Bone marrow (tissue), 2 donors: ENCODE data around the gene BANK1.

ENCODE experiments used
- DNase-seq, 2 donors: peaks; one replicate each; lab custom pipeline; 2025; lab: John Stamatoyannopoulos, UW

Gene BANK1

DNA sequence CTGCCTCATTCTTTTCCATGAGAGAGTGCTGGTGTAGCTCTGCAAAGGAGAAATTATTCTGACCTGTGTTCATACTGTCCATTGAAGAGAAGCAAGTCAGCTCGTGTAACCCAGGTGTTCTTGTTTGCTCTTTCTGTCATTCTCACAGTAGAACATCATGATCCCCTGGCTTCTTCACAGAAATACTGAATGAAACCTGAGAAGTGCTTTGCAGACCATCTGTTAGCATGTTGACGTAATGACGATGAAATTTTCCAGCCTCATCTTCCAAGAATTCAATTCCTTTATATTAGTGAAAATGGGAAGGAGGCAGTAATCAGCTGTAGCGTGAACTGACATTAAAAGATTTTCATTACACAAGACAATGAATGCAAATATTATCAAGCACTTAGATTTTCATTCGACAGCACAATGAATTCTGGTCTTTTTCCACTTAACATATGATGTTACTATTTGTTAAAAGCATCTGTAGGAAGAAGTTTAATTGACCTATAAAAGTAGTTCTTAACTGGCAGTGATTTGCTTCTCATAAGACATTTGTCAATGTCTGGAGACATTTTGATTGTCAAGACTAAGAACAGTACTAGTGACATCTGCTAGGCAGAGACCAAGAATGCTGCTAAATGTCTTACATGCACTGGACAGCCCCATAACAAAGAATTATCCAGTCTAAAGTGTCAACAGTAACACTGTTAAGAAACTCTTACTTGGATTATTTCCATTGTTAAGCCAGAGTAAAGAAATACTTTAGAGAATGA lies 246.3 kb downstream of the BANK1 start:
- no peak for DNase-seq

DNA sequence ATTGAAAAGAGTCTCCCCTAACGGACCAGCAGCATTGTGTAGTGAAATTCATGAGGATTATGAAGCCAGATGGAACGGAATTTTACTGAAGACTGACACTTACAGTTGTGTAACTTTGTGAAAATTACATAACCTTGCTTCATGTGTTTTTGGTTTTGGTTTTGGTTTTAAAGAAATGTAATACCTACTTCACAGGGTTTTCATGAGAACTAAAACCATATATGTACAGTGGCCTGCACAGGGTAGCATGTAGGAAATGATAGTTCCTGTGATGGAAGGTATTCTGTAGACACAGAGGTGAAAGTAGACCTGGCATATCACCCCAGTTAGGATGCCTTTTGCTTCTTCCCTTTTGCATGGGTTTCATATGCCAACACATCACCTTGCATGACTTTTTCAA lies 247.0 kb downstream of the BANK1 start:
- no peak for DNase-seq

DNA sequence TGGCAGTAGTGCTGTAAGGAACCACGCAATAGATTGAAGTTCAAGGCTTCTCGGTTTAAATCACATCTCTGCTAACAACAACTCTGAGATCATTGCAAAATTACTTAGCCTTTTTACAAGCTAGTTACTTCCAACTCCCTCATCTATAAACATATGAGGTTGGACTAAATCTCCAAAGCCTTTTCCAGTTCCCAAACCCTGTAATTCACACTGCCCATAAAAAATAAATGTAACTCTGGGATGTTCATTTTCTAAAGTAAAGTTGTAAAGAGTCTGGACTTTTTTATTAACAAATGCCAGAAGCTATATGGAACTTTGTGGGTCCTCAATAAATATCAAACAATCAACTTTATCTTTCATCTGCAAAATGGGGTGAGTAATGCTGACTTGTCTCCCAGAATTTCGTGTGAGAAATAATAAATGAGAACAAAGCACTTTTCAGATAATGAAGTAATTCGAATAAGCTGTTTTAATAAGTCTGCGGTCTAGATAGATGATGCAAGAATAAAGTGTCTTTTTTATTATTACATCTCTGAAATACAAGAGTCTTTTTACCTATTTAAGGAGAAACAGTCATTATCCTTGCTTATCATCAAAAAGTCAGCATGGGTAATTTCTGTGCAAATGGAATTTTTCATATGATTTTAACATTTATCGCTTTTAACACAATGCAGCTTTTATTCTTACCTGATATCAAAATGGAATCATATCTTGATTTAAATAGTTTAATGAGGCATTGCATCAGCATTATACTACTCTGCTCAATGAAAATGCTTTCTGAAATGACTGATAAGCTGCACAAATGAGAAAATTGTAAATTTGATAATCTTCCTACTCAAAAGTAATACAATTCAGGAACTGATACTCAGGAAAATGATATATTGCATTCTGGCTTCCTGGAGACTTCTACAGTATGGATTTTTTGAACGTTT lies 252.6 kb downstream of the BANK1 start:
- no peak for DNase-seq

DNA sequence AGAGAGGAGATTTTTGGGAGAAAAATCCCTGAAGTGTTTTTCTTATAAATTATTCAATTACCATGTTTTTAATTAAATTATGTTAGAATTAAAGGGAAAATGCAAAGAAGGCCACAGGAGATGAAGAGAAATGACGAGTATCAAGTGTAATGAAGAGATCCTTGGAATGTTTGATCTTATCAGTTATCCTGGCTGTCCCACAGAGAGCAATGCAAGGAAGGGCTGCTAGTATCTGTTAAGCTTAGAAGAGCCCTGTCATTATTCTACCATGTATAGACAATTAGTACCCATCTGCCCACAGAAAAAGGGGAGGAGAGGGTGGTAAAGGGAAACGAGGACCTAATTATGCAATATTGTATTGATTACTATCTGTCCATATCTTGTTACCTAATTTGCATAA lies 257.1 kb downstream of the BANK1 start:
- DNase-seq: no peak

DNA sequence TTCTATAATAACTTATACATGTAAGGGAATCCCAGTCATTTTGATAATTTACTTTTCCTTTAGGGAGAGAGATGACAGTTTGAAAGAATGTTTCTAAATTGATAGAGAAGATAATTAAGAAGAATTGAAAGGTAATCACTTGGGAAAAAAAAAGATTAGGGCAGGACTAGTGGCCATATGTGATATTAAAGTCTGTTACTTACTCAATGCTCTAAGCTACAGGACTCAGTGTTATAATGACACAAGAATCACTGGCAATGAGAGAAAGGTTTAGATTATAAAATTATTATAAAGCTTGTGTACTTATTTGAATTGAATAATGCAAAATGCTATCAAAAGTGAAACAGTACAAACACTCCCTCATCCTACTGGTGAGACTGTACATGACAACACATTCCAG lies 265.3 kb downstream of the BANK1 start:
- no peak for DNase-seq

DNA sequence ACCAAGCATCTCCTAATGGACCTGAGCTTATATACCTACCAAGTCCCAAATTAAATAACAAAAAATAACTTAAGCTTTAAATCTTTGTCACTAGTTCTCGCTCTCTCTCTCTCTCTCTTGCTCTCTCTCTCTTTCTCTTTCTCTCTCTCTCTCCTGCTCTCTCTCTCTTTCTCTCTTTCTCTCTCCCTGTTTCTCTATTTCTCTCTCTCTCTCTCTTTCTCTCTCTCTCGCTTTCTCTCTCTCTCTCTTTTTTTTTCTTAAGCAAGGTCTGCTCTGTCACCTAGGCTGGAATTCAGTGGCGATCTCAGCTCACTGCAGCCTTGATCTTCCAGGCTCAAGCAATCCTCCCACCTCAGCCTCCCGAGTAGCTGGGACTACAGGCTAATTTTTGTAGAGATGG lies 266.6 kb downstream of the BANK1 start:
- DNase-seq: no peak

DNA sequence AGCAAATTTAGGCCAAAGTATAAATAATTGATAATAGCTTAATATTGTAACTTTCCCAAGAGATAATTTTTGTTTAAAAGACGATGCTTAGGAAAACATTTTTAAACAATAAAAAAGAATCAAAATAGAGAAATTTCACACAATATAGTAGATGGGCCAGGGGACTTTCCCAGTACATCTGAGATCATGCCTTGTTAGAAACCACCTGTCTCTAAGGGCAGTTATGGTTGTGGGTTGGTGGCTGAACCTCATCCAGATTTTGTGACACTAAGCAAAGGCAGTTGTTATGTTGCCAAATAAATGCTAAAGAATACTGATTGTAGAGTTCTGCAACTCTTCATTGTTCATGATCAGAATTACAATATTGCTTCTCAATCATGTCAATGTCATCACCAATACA lies 270.6 kb downstream of the BANK1 start:
- no peak for DNase-seq

DNA sequence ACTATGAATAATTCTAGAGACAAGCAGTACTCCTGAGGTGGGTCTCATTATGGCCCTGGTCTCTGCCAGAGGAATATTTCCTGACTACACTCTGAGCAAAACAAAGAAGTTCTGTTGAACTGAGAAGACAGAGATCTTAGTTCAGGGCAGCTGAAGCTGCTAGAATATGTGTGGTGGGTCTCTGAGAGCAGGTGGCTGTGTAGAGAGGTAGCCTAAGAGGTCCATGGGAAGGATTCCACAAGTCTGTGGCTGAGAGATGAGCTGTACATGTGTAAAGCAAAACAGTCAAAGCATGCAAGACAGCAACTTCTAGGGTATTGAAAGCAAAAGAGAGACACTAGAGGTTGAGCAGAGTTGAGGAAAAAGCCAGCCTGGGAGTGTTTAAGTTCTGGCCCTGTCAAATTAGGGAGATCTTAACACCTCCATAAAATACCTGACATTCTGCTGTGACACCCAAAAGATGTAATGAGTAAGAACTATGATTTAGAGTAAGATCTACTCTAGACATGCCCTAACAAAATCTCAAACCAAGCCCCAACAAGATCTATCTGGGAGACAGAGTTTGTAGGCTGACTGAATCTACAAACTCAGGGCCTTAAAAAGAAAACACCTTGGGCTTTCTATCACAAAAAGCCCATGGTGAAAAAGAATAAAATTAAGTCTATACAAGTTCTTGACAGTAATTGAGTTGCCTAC lies 274.4 kb downstream of the BANK1 start:
- no peak for DNase-seq

DNA sequence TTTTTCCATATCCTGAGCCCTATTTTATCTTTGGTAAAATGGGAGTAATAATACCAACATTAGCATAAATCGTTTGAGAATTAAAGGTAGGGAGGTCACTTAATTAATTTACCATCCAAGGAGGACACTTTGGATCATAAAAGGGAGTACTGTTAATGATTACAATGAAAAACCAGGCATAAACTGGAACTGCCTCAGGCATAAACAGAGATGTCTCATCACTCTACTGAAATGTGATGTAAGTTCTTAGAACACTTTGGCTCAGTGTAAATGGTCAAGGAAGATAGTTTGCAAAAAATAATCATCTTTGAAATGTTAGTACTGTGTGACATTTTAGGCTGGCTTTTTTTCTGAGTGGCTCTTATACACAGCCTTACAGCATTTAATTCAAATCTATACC lies 286.1 kb downstream of the BANK1 start:
- no peak for DNase-seq

DNA sequence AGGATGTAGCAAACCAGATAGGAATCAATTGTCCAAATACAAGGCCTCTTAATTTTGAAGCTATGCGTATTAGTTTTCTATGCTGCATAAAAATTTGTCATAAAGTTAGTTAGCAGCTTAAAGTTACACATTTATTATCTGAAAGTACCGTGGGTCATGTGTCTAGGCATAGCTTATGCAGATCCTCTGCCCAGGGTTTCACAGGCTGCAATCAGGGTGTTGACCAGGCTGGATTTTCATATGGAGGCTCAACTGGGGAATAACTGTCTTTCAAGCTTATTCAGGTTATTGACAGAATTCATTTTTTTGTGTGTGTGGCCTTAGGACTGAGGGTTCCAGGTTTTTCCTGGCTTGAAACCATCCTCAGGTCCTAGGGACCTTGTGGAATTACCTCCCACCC lies 289.7 kb downstream of the BANK1 start:
- DNase-seq: no peak

DNA sequence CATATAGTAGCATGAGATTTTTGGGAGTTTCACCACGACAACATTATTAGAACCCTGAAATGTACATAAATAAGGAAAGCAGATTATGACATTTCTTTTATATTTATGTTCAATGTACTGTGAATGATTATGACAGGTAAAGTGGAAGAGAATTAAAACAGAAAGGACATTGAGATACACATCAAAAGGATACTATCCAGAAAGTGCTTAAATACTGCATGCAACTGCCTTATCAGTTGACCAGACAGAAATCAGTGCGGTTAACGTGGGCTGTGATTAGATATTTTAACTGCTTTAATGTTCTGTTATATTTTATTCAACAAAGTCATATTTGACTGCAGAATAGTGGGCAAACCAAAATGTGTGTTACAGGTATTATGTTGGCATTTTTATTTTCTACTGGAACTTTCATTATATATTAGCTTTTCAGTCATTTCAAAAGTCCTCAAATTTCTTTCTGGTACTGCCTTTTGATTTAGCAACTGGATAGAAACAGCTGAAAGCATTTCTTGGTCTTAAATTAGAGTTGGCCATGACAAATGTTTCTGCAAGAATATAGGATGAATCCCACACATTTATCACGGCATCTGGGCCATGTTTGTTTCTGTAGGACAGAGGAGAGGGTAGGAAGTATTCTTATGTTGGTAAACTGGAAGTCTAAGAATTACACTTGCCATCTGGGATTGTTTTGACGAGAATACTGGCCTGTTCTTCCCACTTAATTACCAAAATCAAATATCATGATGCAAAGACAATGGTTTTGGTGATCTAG lies 299.5 kb downstream of the BANK1 start:
- DNase-seq: no peak

DNA sequence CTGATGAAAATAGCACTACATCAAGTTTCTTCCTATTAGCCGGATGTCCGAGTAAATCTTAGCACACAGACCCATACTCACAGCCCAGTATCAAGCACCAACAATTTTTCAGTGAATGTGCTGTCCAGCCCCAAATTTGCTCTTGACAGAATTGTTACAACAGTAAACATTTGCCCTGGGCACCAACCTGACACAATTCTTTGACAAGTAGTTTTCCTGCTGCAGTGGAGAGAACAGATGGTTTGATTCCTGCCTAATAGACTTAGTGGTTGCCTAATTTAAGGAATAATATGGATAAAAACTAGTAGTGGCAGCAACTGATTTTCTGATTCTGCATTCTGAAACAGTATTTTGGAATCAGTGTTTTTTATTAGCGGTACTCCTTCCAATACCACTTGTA lies 301.1 kb downstream of the BANK1 start:
- DNase-seq: no peak

DNA sequence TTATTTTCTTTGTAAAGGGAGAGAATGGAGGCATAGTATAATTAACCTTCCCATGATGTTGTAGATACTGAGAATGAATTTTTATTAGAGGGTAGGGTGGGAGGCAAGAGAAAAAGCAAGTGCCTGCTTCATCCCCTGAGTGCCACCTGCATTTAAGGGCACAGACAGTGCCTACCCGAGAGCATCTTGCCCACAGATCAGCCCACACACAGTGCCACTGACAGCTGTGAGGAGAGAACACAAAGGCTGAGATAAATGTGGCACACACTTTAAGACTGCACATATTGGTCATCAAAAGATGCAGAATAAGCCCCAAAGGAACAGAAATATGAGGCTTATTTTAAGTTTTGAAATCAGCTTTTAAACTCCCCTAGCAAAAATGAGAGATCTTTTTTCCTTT lies 304.0 kb downstream of the BANK1 start:
- no peak for DNase-seq

DNA sequence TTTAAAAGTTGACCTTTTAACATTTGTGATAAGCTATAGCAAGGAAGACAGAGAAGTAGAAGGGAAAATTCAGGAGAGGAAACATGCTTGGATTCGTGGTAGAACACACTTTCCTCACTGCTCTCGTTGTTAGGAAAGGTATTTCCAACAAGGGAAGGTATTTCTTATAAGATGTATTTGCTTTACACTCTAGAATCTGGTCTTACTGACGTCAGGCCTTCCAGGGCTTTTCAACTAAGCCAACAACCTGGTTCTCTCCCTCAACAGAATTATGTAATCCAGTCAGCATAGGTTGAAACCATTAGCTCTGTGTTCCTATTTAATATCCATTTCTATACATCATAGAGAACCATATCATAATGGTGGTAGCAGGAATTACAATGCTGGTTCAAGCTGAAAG lies 312.8 kb downstream of the BANK1 start:
- DNase-seq: no peak

DNA sequence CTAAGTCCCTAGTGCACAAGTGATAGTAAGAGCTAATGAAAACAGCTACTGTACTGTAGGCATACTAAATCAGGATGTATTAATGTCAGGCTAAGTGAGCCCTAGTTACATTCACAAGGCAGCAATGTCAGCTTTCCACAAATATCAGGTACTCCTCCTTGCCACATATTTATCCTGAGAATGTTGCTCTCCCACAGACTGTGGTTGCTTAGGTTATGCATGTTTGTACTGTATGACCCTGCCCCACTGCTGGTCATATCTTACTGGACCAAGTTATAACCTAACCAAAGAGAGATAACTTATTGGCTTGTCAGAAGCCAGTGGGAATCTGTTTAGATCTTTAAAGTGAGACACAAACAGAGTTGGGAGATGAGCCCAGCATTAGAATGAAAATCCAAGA lies 313.7 kb downstream of the BANK1 start:
- no peak for DNase-seq

DNA sequence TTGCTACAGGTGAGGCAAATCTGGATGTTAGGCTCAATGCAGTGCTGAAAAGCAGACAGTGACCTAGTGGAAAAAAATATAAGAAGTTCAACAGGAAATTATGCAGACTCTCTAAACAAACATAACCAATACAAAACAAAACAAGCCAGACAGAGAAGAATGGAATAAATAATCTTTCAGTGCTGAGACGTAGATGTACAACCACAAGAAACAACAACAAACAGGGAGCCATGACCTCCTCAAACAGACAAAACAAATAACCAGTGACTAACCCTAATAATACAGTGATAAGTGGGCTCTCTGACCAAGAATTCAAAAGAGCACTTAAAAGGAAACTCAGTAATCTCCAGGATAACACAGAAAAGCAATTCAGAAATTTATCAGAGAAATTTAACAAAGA lies 315.5 kb downstream of the BANK1 start:
- DNase-seq: no peak

DNA sequence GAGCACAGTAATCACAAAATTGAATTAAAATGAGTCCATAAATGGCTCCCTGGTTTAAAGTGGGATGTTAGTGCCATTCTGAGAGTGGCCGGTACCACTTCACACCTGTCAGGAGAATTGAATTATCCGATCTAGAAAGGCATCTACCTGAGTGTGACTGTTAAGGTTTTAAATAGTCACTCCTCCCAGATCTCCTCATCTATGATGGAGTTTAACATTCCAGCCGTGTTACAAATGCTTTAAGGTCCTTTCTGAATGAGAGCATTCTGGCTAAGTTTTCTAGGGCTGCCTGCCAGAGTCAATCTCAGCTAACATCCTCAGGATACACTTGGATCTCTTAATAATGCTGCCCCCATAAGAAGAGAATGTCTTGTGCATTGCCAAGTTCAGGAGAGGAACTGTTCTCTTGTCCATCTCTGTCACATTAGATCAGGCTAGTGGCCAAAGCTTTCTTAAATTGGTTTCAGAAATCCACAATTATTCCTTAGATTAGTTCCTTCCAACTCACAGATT lies 323.6 kb downstream of the BANK1 start:
- no peak for DNase-seq

DNA sequence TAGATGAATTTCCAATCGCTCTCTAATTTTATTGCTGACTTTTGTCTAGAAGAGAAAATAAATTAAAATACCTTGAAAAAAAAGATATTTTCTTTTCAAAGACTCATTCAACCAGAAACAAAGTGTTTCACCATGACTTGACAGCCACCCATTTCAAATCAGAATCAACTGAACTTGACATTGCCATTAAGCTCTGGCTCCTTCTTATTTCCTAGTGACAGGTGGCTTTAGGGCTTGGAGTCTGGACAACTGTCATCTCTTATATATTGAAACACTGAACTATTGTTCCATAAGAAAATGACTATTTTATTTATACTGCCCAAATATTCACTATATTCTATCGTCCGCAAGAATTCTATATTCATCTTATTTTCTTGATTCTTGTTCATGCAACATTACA lies 325.6 kb downstream of the BANK1 start:
- no peak for DNase-seq

DNA sequence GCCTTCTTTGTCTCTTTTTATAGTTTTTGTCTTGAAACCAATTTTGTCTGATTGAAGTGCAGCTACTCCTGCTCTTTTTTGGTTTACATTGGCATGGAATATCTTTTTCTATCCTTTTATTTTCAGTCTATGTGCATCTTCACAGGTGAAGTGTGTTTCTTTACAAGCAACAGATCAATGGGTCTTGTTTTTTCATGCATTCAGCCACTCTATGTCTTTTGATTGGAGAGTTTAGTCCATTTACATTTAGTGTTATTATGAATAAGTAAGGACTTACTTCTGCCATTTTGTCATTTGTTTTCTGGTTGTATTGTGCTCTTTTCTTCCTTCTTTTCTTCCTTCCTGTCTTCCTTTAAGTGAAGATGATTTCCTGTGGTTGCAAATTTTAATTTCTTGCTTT lies 330.3 kb downstream of the BANK1 start:
- no peak for DNase-seq
